Fibroblast of lung (primary cell): ENCODE results near the gene BPIFB3. TPM values are rescaled to one million over a fixed set of nuclear protein-coding genes. Genes with fewer than 3 reads are reported as not detected.

Source experiments
- DNase-seq, 2 donors: peaks; one replicate each; pipeline versions ENCODE4 v3.0.0 to v3.0.0-alpha.2; 2010; ENCODE audit warnings: low read depth in 2 of 2
- H2AFZ ChIP-seq: 2 replicates; pipeline ENCODE4 v1.5.1; 2012; ENCODE audit warnings: low read length, control low read depth, inconsistent platforms
- H3K27ac ChIP-seq: 2 replicates; pipeline ENCODE4 v1.5.1; 2011; ENCODE audit warnings: low read length, control low read depth; ENCODE audit not compliant: insufficient read depth
- H3K27me3 ChIP-seq: 2 replicates; pipeline ENCODE4 v1.5.1; 2011; ENCODE audit warnings: mild to moderate bottlenecking, low read length; ENCODE audit not compliant: control insufficient read depth, insufficient read depth
- H3K36me3 ChIP-seq: 2 replicates; pipeline ENCODE4 v1.5.1; 2011; ENCODE audit warnings: low read length; ENCODE audit not compliant: control insufficient read depth, insufficient read depth
- H3K4me1 ChIP-seq: 2 replicates; pipeline ENCODE4 v1.5.1; 2011; ENCODE audit warnings: low read length; ENCODE audit not compliant: control insufficient read depth, insufficient read depth; ENCODE audit errors: extremely low read depth
- H3K4me2 ChIP-seq: 2 replicates; pipeline ENCODE4 v1.5.1; 2011; ENCODE audit warnings: low read length, control low read depth; ENCODE audit not compliant: insufficient read depth; ENCODE audit errors: extremely low read depth
- H3K4me3 ChIP-seq, 4 experiments: fragments of 200-600 bp in 1 of 4; sonication (generic) in 1 of 4; replicated peaks in 1 of 4; 2 replicates each; pipeline ENCODE4 v1.5.1; 2011 to 2016; ENCODE audit warnings: low read length in 4 of 4, low read depth in 3 of 4, mild to moderate bottlenecking in 3 of 4, control low read depth in 2 of 4, inconsistent platforms in 1 of 4, mixed read lengths in 1 of 4; ENCODE audit not compliant: insufficient read depth in 1 of 4; ENCODE audit errors: control extremely low read depth in 1 of 4
- H3K79me2 ChIP-seq: 2 replicates; pipeline ENCODE4 v1.5.1; 2012; ENCODE audit warnings: mild to moderate bottlenecking, low read length, inconsistent platforms; ENCODE audit not compliant: control insufficient read depth, insufficient read depth
- H3K9ac ChIP-seq: 2 replicates; pipeline ENCODE4 v1.5.1; 2011; ENCODE audit warnings: mild to moderate bottlenecking, low read length, control low read depth; ENCODE audit not compliant: insufficient read depth
- H3K9me3 ChIP-seq: 2 replicates; pipeline ENCODE4 v1.5.1; 2012; ENCODE audit warnings: low read depth, low read length; ENCODE audit not compliant: control insufficient read depth, insufficient read depth
- H4K20me1 ChIP-seq: 2 replicates; pipeline ENCODE4 v1.5.1; 2011; ENCODE audit warnings: low read length; ENCODE audit not compliant: control insufficient read depth, insufficient read depth; ENCODE audit errors: extremely low read depth
- EZH2 ChIP-seq: IDR thresholded peaks from 2 replicates; pipeline ENCODE4 v1.5.1; 2012; ENCODE audit warnings: low read length, control low read depth, mild to moderate bottlenecking; ENCODE audit errors: missing control alignments
- polyA plus RNA-seq, 2 donors: library from polyadenylated mRNA; depleted of rRNA in 1 of 2; stranded (reverse) in 1 of 2; unstranded in 1 of 2; fragments of >200 nt; gene quantifications; 2 replicates each; pipeline ENCODE4 v1.2.1, GENCODE V29; 2011 to 2012; ENCODE audit warnings: missing spikeins in 1 of 2
- total RNA-seq: library from RNA; depleted of rRNA; stranded (reverse); fragments of >200 nt; gene quantifications from 2 replicates; pipeline ENCODE4 v1.2.1, GENCODE V29; 2014
- TF ChIP-seq, protein P1 (sequence below), 2 donors: IDR thresholded peaks in 1 of 2; conservative IDR thresholded peaks in 1 of 2; 1 replicate in 1 of 2; 2 replicates in 1 of 2; pipeline ENCODE4 v1.5.1; 2011 to 2012; ENCODE audit warnings: low read length in 2 of 2, control low read depth in 1 of 2, inconsistent platforms in 1 of 2, low read depth in 1 of 2, mild to moderate bottlenecking in 1 of 2

The BPIFB3 gene
- total and polyA plus RNA-seq, 2 donors (not counting 1 experiment from before 2014, with no cell fraction given): not detected

DNA sequence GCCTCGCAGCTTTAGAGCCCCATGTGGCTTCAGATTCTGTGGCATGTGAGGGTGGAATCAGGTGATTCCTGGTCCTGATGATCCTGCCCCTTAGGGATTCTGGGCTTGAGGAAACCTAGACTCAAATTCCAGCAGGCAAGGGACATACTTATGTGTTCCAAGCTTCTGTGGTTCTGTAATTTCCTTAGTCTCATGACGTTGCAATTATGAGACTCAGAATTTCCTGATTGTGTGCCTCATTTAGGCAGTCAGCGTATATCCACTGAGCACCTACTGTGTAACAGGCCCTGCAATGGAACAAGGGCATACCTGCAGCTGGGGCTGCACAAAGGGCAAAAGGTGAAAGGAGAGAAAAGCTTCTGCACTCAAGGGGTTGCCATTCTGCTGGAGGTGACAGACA, 14.1 kb downstream of the BPIFB3 start:
- Histone ChIP-seq H3K9me3 (no peaks in the 10 kb centered on the region), H2AFZ (no peak overlapping the region), H3K36me3 (no peaks in the 10 kb centered on the region), H3K4me3 (no peak overlapping the region), H3K4me2 (no peak overlapping the region), H3K4me1 (no peaks in the 10 kb centered on the region), H4K20me1 (no peaks in the 10 kb centered on the region), H3K9ac (no peak overlapping the region), H3K27me3 (no peaks in the 10 kb centered on the region), H3K79me2 (no peaks in the 10 kb centered on the region), H3K27ac (no peak overlapping the region)
- DNase-seq: no peak
- TF ChIP-seq, protein P1, sequence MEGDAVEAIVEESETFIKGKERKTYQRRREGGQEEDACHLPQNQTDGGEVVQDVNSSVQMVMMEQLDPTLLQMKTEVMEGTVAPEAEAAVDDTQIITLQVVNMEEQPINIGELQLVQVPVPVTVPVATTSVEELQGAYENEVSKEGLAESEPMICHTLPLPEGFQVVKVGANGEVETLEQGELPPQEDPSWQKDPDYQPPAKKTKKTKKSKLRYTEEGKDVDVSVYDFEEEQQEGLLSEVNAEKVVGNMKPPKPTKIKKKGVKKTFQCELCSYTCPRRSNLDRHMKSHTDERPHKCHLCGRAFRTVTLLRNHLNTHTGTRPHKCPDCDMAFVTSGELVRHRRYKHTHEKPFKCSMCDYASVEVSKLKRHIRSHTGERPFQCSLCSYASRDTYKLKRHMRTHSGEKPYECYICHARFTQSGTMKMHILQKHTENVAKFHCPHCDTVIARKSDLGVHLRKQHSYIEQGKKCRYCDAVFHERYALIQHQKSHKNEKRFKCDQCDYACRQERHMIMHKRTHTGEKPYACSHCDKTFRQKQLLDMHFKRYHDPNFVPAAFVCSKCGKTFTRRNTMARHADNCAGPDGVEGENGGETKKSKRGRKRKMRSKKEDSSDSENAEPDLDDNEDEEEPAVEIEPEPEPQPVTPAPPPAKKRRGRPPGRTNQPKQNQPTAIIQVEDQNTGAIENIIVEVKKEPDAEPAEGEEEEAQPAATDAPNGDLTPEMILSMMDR (conservative IDR thresholded peaks at IDR 0.05 in 1 of 2, IDR thresholded peaks at IDR 0.05 in 1 of 2; ENCODE audit: low read depth in 1 of 2, low read length in 2 of 2): no peak
- no peak for TF ChIP-seq EZH2

DNA sequence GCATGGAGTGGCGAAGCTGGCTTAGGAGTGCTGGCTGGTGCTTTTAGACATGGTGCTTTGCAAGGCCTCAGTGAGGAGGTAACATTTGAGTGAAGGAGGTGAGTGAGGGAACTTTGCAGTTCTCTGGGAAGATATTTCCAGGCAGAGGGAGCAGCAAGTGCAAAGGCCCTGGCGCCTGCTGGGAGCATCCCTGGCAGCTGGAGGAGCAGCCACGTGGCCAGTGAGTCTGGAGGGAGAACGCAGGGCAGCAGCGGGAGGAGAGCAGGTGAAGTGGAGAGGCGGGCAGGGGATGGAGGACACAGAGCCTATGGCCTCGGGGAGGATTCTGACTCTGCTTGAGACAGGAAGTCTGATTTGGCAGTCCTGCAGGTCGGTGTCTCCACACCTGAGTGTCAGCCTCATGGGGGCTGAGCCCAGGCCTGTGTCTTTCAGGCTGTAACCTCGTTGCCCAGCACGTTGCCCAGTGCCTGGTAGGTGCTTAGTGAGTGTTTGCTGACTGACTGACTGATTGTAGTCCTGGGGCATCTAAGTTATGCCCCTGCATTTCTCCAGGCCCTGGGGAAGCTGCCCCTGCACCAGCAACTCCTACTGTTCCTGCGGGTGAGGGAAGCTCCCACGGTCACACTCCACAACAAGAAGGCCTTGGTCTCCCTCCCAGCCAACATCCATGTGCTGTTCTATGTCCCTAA, 14.7 kb downstream of the BPIFB3 start:
- no peaks in the 10 kb centered on the region for H3K36me3 ChIP-seq
- no peak overlapping the region for H2AFZ ChIP-seq
- no peaks in the 10 kb centered on the region for H3K79me2 ChIP-seq
- DNase-seq: no peak
- no peaks in the 10 kb centered on the region for H4K20me1 ChIP-seq
- H3K9me3 ChIP-seq: no peaks in the 10 kb centered on the region
- H3K4me1 ChIP-seq: no peaks in the 10 kb centered on the region
- no peak overlapping the region for H3K4me2 ChIP-seq
- H3K27me3 ChIP-seq: no peaks in the 10 kb centered on the region
- H3K27ac ChIP-seq: no peak overlapping the region
- H3K4me3 ChIP-seq: no peak overlapping the region
- no peak for TF ChIP-seq EZH2
- TF ChIP-seq, protein P1 (conservative IDR thresholded peaks at IDR 0.05 in 1 of 2, IDR thresholded peaks at IDR 0.05 in 1 of 2; ENCODE audit: low read depth in 1 of 2, low read length in 2 of 2): no peak
- no peak overlapping the region for H3K9ac ChIP-seq

DNA sequence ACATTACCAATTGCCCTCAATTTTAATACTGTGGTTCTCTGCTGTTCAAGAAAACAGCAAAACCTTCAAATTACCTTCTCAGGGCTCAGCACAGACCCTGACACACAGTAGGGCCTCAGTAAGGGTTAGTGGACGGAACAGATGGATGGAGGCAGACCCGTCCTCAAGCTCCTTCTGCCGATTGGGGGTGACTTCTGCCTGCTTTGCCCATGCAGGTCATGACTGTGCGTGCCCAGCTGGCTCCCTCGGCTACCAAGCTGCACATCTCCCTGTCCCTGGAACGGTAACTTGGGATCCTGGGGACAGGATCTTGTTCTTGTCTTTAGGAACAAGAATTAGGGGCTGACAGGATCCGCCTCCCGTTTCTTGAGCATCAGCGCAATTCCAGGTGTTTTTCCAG, 16.0 kb downstream of the BPIFB3 start:
- Histone ChIP-seq H3K36me3 (no peaks in the 10 kb centered on the region), H4K20me1 (no peaks in the 10 kb centered on the region), H3K27ac (no peak overlapping the region), H3K9ac (no peak overlapping the region), H3K9me3 (no peaks in the 10 kb centered on the region), H3K4me2 (no peak overlapping the region), H3K79me2 (no peaks in the 10 kb centered on the region), H3K4me1 (no peaks in the 10 kb centered on the region), H3K4me3 (no peak overlapping the region), H3K27me3 (no peaks in the 10 kb centered on the region), H2AFZ (no peak overlapping the region)
- DNase-seq: no peak
- no peak for TF ChIP-seq EZH2
- TF ChIP-seq, protein P1 (conservative IDR thresholded peaks at IDR 0.05 in 1 of 2, IDR thresholded peaks at IDR 0.05 in 1 of 2; ENCODE audit: low read depth in 1 of 2, low read length in 2 of 2): no peak
